ENCODE data around the gene PRDM16. TPM values are rescaled to one million over a fixed set of nuclear protein-coding genes. Genes with fewer than 3 reads are reported as not detected.

The PRDM16 gene
- total RNA-seq, 4 donors from 2014 or later = 0.19 to 1.6 (median 0.36) TPM

GRCh38 chr1:3324704-3325535 is 255.9 kb downstream of the PRDM16 start:
- H3K9me3 ChIP-seq = no peaks in the 10 kb centered on the region
- no peak for DNase-seq (ENCODE audit: low spot score in 2 of 2)
- TF ChIP-seq POLR2AphosphoS5 (IDR thresholded peaks at IDR 0.05) (no peak), EP300 (IDR thresholded peaks at IDR 0.05) (no peak), POLR2A (IDR thresholded peaks at IDR 0.05) (no peak), CTCF (IDR thresholded peaks at IDR 0.05) (no peak)
- no peaks in the 10 kb centered on the region for H3K36me3 ChIP-seq
- no peak overlapping the region for H3K27ac ChIP-seq
- peaks cover 58% of the 10 kb centered on the region for H3K27me3 ChIP-seq
- WGBS = 91% methylated on average over 7 of the region's 22 CpGs
- H3K4me3 ChIP-seq = no peak overlapping the region
- H3K4me1 ChIP-seq = peaks cover 9% of the 10 kb centered on the region

- peaks cover 9% of the 10 kb centered on the region for H3K4me1 ChIP-seq
- no peaks in the 10 kb centered on the region for H3K36me3 ChIP-seq
- peaks cover 46% of the 10 kb centered on the region for H3K27me3 ChIP-seq
- no peak overlapping the region for H3K4me3 ChIP-seq
- H3K9me3 ChIP-seq = no peaks in the 10 kb centered on the region
- DNase-seq (ENCODE audit: low spot score in 2 of 2) = no peak
- H3K27ac ChIP-seq = no peak overlapping the region
- no peak for TF ChIP-seq POLR2A (IDR thresholded peaks at IDR 0.05)
- TF ChIP-seq CTCF (IDR thresholded peaks at IDR 0.05) = no peak
- no peak for TF ChIP-seq POLR2AphosphoS5 (IDR thresholded peaks at IDR 0.05)
- TF ChIP-seq EP300 (IDR thresholded peaks at IDR 0.05) = no peak
- 56% methylated on average over 5 of the region's 21 CpGs for WGBS
Observed at GRCh38 chr1:3326516-3327388, 257.7 kb downstream of the PRDM16 start.

- Histone ChIP-seq H3K4me1 (peaks cover 9% of the 10 kb centered on the region), H3K36me3 (no peaks in the 10 kb centered on the region), H3K9me3 (no peaks in the 10 kb centered on the region), H3K4me3 (no peak overlapping the region), H3K27ac (no peak overlapping the region), H3K27me3 (peaks cover 47% of the 10 kb centered on the region)
- DNase-seq (ENCODE audit: low spot score in 2 of 2) = no peak
- TF ChIP-seq POLR2A (IDR thresholded peaks at IDR 0.05) (no peak), EP300 (IDR thresholded peaks at IDR 0.05) (no peak), CTCF (IDR thresholded peaks at IDR 0.05) (no peak), POLR2AphosphoS5 (IDR thresholded peaks at IDR 0.05) (no peak)
- 67% methylated on average over 6 of the region's 15 CpGs for WGBS
Observed at GRCh38 chr1:3327389-3327702, 258.3 kb downstream of the PRDM16 start.

- Histone ChIP-seq H3K4me1 (peaks cover 9% of the 10 kb centered on the region), H3K4me3 (no peak overlapping the region), H3K36me3 (no peaks in the 10 kb centered on the region), H3K27ac (no peak overlapping the region), H3K9me3 (no peaks in the 10 kb centered on the region), H3K27me3 (peaks cover 41% of the 10 kb centered on the region)
- DNase-seq (ENCODE audit: low spot score in 2 of 2) = no peak
- WGBS = 93% methylated on average over 6 of the region's 15 CpGs
- TF ChIP-seq POLR2AphosphoS5 (IDR thresholded peaks at IDR 0.05) = no peak
- no peak for TF ChIP-seq EP300 (IDR thresholded peaks at IDR 0.05)
- no peak for TF ChIP-seq POLR2A (IDR thresholded peaks at IDR 0.05)
- TF ChIP-seq CTCF (IDR thresholded peaks at IDR 0.05) = no peak
Observed at GRCh38 chr1:3327936-3328590, 259.1 kb downstream of the PRDM16 start.
